Measurements from ENCODE around the gene CHAMP1. TPM values are rescaled to one million over a fixed set of nuclear protein-coding genes. Genes with fewer than 3 reads are reported as not detected.

Gene CHAMP1
- total and polyA plus RNA-seq, 2 of the 13 experiments (the other 11 are each of a cell fraction or from before 2014, with no cell fraction given), result 8.4 to 9.7 TPM

- TF ChIP-seq FIP1L1 (IDR thresholded peaks at IDR 0.05; ENCODE audit: borderline replicate concordance, insufficient read depth, low read depth, low read length) (no peak), HMG20B (CRISPR knock-in tag; conservative IDR thresholded peaks at IDR 0.05) (no peak), NFATC3 (CRISPR knock-in tag; IDR thresholded peaks at IDR 0.05) (no peak), MTF2 (CRISPR knock-in tag; IDR thresholded peaks at IDR 0.05; ENCODE audit: borderline replicate concordance) (no peak), MATR3 (CRISPR knock-in tag; IDR thresholded peaks at IDR 0.05) (no peak), ZNF337 (CRISPR knock-in tag; IDR thresholded peaks at IDR 0.05; ENCODE audit: borderline replicate concordance, low read depth) (no peak), ZNF281 (CRISPR knock-in tag; IDR thresholded peaks at IDR 0.05; ENCODE audit: borderline replicate concordance) (no peak; the same call in 1 of the 2 replicates), RAD21 (CRISPR knock-in tag; IDR thresholded peaks at IDR 0.05) (peak; percentile 65), PRDM4 (CRISPR knock-in tag; IDR thresholded peaks at IDR 0.05; ENCODE audit: borderline replicate concordance) (no peak), ZNF124 (CRISPR knock-in tag; IDR thresholded peaks at IDR 0.05) (peak; percentile 23; the same call in 1 of the 2 replicates), TGIF2 (CRISPR knock-in tag; IDR thresholded peaks at IDR 0.05) (no peak), ZSCAN20 (CRISPR knock-in tag; IDR thresholded peaks at IDR 0.05; ENCODE audit: borderline replicate concordance) (peak; percentile 86; the same call in 1 of the 2 replicates), ZHX2 (IDR thresholded peaks at IDR 0.05; ENCODE audit: low read depth) (peak; percentile 54; the same call in 1 of the 2 replicates), ZHX2 (CRISPR knock-in tag; IDR thresholded peaks at IDR 0.05; ENCODE audit: borderline replicate concordance) (no peak), RAD51 (IDR thresholded peaks at IDR 0.05; ENCODE audit: borderline replicate concordance) (no peak), BCL3 (CRISPR knock-in tag; IDR thresholded peaks at IDR 0.05) (peak; percentile 88)
These were observed at the start of gene CHAMP1 (continued) for GRCh38 chr13:114314074-114314912.
